ENCODE measurements around the gene ATP8A2.

The ATP8A2 gene

GRCh38 chr13:25690582-25690981 is 318.8 kb downstream of the ATP8A2 start:
- H3K4me3 ChIP-seq (ENCODE audit: low read depth, low read length): no peak overlapping the region
- DNase-seq (ENCODE audit: low read depth): no peak
- TF ChIP-seq CTCF (IDR thresholded peaks at IDR 0.05; ENCODE audit: low read depth, low read length) (no peak), POLR2A (IDR thresholded peaks at IDR 0.05; ENCODE audit: extremely low read depth, insufficient read length) (no peak), MYC (IDR thresholded peaks at IDR 0.05; ENCODE audit: low read depth, low read length) (no peak), MAX (IDR thresholded peaks at IDR 0.05; ENCODE audit: low read depth, low read length) (no peak)

DNA sequence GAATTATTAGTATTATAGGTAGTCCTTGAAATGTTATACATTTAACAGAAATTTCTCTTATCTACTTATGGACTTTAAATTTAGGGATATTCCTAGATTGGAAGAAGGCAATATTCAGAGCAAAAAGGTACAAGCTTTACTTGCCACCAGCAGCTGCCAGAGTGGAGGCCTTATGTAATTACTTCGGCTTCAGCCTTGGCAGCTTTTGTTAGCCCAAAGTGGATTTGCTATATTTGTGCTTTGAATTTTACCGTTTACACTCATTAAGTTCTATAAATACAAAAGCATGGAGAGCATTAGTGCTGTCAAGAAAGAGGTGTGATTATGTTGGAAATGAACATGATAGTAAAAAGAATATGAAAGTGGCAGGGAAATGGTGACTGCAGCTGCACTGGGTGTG is 319.9 kb downstream of the ATP8A2 start:
- DNase-seq (ENCODE audit: low read depth): no peak

GRCh38 chr13:25692099-25692498 is 320.3 kb downstream of the ATP8A2 start:
- DNase-seq (ENCODE audit: low read depth): no peak
- no peak for TF ChIP-seq CTCF (IDR thresholded peaks at IDR 0.05; ENCODE audit: low read depth, low read length)
- no peak for TF ChIP-seq MYC (IDR thresholded peaks at IDR 0.05; ENCODE audit: low read depth, low read length)
- TF ChIP-seq POLR2A (IDR thresholded peaks at IDR 0.05; ENCODE audit: extremely low read depth, insufficient read length): no peak
- TF ChIP-seq MAX (IDR thresholded peaks at IDR 0.05; ENCODE audit: low read depth, low read length): no peak
- no peak overlapping the region for H3K4me3 ChIP-seq (ENCODE audit: low read depth, low read length)

More for the DNA sequence above, 319.9 kb downstream of the ATP8A2 start:
- H3K4me3 ChIP-seq (ENCODE audit: low read depth, low read length): no peak overlapping the region
- TF ChIP-seq MAX (IDR thresholded peaks at IDR 0.05; ENCODE audit: low read depth, low read length) (no peak), MYC (IDR thresholded peaks at IDR 0.05; ENCODE audit: low read depth, low read length) (no peak), CTCF (IDR thresholded peaks at IDR 0.05; ENCODE audit: low read depth, low read length) (no peak), POLR2A (IDR thresholded peaks at IDR 0.05; ENCODE audit: extremely low read depth, insufficient read length) (no peak)

DNA sequence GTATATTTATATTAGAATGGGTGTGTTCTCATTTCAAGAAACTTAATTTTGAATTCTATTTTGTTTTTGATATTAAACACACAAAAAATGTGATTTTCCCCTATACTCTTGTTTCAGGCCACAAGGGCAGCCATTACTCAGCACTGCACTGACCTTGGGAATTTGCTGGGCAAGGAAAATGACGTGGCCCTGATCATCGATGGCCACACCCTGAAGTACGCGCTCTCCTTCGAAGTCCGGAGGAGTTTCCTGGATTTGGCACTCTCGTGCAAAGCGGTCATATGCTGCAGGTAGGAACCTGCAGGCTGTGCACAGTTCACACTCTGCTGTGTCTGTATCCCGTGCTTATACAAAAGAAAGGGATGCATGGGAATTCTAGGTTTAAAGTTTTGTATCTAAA is 327.3 kb downstream of the ATP8A2 start:
- no peak for DNase-seq (ENCODE audit: low read depth)
- no peak overlapping the region for H3K4me3 ChIP-seq (ENCODE audit: low read depth, low read length)
- TF ChIP-seq CTCF (IDR thresholded peaks at IDR 0.05; ENCODE audit: low read depth, low read length) (no peak), POLR2A (IDR thresholded peaks at IDR 0.05; ENCODE audit: extremely low read depth, insufficient read length) (no peak), MYC (IDR thresholded peaks at IDR 0.05; ENCODE audit: low read depth, low read length) (no peak), MAX (IDR thresholded peaks at IDR 0.05; ENCODE audit: low read depth, low read length) (no peak)

GRCh38 chr13:25699600-25699999 is 327.8 kb downstream of the ATP8A2 start:
- no peak for DNase-seq (ENCODE audit: low read depth)
- TF ChIP-seq MYC (IDR thresholded peaks at IDR 0.05; ENCODE audit: low read depth, low read length): no peak
- no peak for TF ChIP-seq MAX (IDR thresholded peaks at IDR 0.05; ENCODE audit: low read depth, low read length)
- TF ChIP-seq POLR2A (IDR thresholded peaks at IDR 0.05; ENCODE audit: extremely low read depth, insufficient read length): no peak
- H3K4me3 ChIP-seq (ENCODE audit: low read depth, low read length): no peak overlapping the region

DNA sequence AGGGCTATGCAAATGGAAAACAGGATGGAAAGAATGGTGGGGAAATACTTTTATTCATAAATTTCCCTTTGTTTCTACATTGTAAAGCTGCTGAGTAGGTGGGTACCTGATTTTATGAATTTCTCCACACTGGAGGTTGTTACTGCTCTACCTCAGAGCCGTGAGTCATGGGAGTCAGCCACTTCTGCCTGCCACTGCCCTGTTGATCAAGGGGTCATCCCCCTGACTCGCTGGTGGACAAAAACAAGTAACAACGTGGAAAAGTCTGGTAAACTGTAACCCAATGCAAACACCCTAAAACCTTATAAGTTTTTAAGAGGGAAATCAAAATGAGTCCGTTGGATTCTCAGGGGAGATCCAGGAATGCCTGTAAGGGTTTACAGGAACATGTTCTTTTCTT is 329.5 kb downstream of the ATP8A2 start:
- no peak for TF ChIP-seq CTCF (IDR thresholded peaks at IDR 0.05; ENCODE audit: low read depth, low read length)
- TF ChIP-seq MYC (IDR thresholded peaks at IDR 0.05; ENCODE audit: low read depth, low read length): no peak
- no peak for TF ChIP-seq MAX (IDR thresholded peaks at IDR 0.05; ENCODE audit: low read depth, low read length)
- TF ChIP-seq POLR2A (IDR thresholded peaks at IDR 0.05; ENCODE audit: extremely low read depth, insufficient read length): no peak
- DNase-seq (ENCODE audit: low read depth): no peak
- no peak overlapping the region for H3K4me3 ChIP-seq (ENCODE audit: low read depth, low read length)

Measured in NB4 (cell line).